Body of pancreas (tissue), 4 donors: ENCODE measurements around the gene CAST. TPM values are rescaled to one million over a fixed set of nuclear protein-coding genes. Genes with fewer than 3 reads are reported as not detected.

Experiments
- ATAC-seq: fragments of 150-250 bp; one replicate; pipeline ENCODE4 v1.9.1; 2016
- DNase-seq, 4 donors: peaks; one replicate each; pipeline ENCODE4 v3.0.0-alpha.2; 2019
- H3K27ac ChIP-seq, 4 donors: fragments of 200-600 bp; sonication (generic); 1 replicate in 3 of 4; 2 replicates in 1 of 4; pipeline versions ENCODE4 v1.5.1 to v1.6.1; 2016 to 2019; ENCODE audit warnings: mild to moderate bottlenecking in 1 of 4, mixed read lengths in 1 of 4, moderate library complexity in 1 of 4
- H3K27me3 ChIP-seq, 2 donors: fragments of 200-600 bp; sonication (generic); one replicate each; pipeline ENCODE4 v1.6.0; 2016; ENCODE audit warnings: mild to moderate bottlenecking in 1 of 2
- H3K36me3 ChIP-seq, 2 donors: fragments of 200-600 bp; sonication (generic); replicated peaks in 1 of 2; 2 replicates each; pipeline ENCODE4 v1.5.1; 2016; ENCODE audit warnings: low read depth in 2 of 2; ENCODE audit not compliant: insufficient read depth in 1 of 2
- H3K4me1 ChIP-seq: fragments of 200-600 bp; sonication (generic); one replicate; pipeline ENCODE4 v1.6.0; 2016
- H3K4me3 ChIP-seq, 2 donors: fragments of 200-600 bp; sonication (generic); 1 replicate in 1 of 2; 2 replicates in 1 of 2; pipeline ENCODE4 v1.5.1; 2016 to 2019
- H3K9me3 ChIP-seq, 3 donors: fragments of 200-600 bp; sonication (generic); 1 replicate in 2 of 3; 2 replicates in 1 of 3; pipeline ENCODE4 v1.5.1; 2016
- POLR2A ChIP-seq, 3 donors: fragments of 450-650 bp; IDR thresholded peaks; one replicate each; pipeline ENCODE4 v1.6.1; 2016; ENCODE audit warnings: antibody characterized with exemption in 3 of 3, mild to moderate bottlenecking in 2 of 3
- WGBS, 2 donors: methylation state at CpG; one replicate each; pipeline ENCODE4 v1.1.5; 2017; 5-methylcytosine and 5-hydroxymethylcytosine counted together
- intact Hi-C: fragments of 100-400 bp; cut with DNase I; formaldehyde crosslinking; loops from one replicate; pipeline ENCODE4 v1.15.1; 2023
- total RNA-seq, 2 donors: library from RNA; depleted of rRNA; stranded (reverse); fragments of >200 nt; gene quantifications; one replicate each; pipeline ENCODE4 v1.1.0, GENCODE V29; 2016
- TF ChIP-seq, protein P1 (sequence below), 7 experiments: fragments of 450-650 bp in 4 of 7; fragments of 200-600 bp in 3 of 7; sonication (generic) in 3 of 7; IDR thresholded peaks; one replicate each; pipeline ENCODE4 v1.5.1; 2016 to 2019; ENCODE audit warnings: antibody characterized with exemption in 7 of 7

Gene CAST
- total RNA-seq, 2 donors from 2014 or later: 130 to 157 TPM

DNA sequence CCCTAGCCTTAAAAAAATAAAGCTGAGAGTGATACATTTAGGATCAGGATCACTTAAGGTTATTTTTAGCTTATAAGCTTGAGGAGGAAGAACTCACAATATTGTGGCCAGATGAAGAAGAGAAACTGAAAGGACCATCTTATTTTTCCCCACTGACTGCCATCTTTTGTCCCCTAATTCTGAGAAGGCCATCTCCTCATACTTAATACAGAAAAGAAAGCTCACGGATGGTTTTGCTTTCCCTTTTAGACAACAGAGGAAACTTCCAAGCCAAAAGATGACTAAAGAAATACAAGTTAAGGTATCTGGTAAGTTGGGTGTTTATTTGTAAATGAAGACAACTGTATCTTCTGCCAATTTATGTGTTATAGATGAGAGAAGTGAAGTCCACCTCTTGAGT lies 109.2 kb downstream of the CAST start:
- intact Hi-C loops: no loop called here
- TF ChIP-seq, protein P1, sequence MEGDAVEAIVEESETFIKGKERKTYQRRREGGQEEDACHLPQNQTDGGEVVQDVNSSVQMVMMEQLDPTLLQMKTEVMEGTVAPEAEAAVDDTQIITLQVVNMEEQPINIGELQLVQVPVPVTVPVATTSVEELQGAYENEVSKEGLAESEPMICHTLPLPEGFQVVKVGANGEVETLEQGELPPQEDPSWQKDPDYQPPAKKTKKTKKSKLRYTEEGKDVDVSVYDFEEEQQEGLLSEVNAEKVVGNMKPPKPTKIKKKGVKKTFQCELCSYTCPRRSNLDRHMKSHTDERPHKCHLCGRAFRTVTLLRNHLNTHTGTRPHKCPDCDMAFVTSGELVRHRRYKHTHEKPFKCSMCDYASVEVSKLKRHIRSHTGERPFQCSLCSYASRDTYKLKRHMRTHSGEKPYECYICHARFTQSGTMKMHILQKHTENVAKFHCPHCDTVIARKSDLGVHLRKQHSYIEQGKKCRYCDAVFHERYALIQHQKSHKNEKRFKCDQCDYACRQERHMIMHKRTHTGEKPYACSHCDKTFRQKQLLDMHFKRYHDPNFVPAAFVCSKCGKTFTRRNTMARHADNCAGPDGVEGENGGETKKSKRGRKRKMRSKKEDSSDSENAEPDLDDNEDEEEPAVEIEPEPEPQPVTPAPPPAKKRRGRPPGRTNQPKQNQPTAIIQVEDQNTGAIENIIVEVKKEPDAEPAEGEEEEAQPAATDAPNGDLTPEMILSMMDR (IDR thresholded peaks at IDR 0.05): no peak
- TF ChIP-seq POLR2A (IDR thresholded peaks at IDR 0.05): no peak

DNA sequence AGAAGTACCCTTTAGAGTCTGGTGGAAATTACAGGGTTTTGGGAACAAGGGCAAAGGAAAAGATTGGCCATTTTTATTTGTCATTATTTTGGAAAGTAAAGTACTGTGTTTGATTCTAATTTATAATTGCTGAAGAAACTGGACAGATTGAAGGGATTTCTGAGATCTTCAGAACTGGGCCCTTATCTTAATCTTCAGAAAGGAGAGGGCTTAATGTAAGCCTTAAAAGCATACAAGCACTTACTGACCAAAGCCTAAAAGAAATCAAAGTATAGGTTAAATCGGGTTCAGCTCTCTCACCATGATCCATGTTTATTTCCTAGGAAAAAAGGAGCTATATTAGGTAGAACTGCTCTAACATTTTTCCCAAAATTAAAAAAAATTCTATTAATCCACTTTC lies 109.9 kb downstream of the CAST start:
- no peak overlapping the region for H3K27ac ChIP-seq
- H3K27me3 ChIP-seq: no peaks in the 10 kb centered on the region
- no peak for TF ChIP-seq POLR2A (IDR thresholded peaks at IDR 0.05)
- TF ChIP-seq, protein P1 (IDR thresholded peaks at IDR 0.05): no peak
- H3K4me3 ChIP-seq: no peak overlapping the region
- WGBS, 2 donors: 77 to 81% methylated on average over 1 of the region's 1 CpG
- H3K4me1 ChIP-seq: no peaks in the 10 kb centered on the region
- DNase-seq (no peak), ATAC-seq (no peak)
- intact Hi-C loops: no loop called here
- no peaks in the 10 kb centered on the region for H3K9me3 ChIP-seq
- H3K36me3 ChIP-seq: peaks cover 4 to 47% of the 10 kb centered on the region in 2 donors

More for the DNA sequence above, 109.2 kb downstream of the CAST start:
- no peaks in the 10 kb centered on the region for H3K4me1 ChIP-seq
- DNase-seq (no peak), ATAC-seq (no peak)
- H3K4me3 ChIP-seq: no peak overlapping the region
- H3K9me3 ChIP-seq: no peaks in the 10 kb centered on the region
- no peaks in the 10 kb centered on the region for H3K27me3 ChIP-seq
- no peak overlapping the region for H3K27ac ChIP-seq
- H3K36me3 ChIP-seq: peaks cover 4 to 51% of the 10 kb centered on the region in 2 donors
- 86% methylated on average over 1 of the region's 1 CpG for WGBS, 2 donors

DNA sequence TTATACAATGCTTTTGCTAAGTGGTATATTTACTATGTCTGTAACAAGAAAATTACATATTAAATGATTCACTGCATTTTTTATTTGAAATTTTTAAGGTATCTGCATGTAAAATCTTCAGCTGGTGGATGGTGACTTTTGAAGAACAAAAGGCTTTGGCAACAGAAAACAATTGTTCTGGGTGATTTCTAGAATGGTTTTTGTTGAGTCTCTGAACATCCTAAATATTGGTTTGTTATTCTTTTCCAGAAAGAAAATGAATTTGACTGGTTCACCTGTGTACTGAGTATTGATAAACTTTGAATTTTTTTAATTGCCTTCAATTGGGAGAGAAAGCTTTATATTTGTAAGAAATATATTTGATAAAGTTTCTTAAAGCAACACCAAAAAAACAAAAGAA lies 110.4 kb downstream of the CAST start:
- Histone ChIP-seq H3K36me3 (peaks cover 4 to 45% of the 10 kb centered on the region in 2 donors), H3K4me1 (no peaks in the 10 kb centered on the region), H3K27me3 (no peaks in the 10 kb centered on the region), H3K4me3 (no peak overlapping the region), H3K9me3 (no peaks in the 10 kb centered on the region), H3K27ac (no peak overlapping the region)
- DNase-seq (no peak), ATAC-seq (no peak)
- no peak for TF ChIP-seq POLR2A (IDR thresholded peaks at IDR 0.05)
- TF ChIP-seq, protein P1 (IDR thresholded peaks at IDR 0.05): no peak
- intact Hi-C loops: no loop called here

DNA sequence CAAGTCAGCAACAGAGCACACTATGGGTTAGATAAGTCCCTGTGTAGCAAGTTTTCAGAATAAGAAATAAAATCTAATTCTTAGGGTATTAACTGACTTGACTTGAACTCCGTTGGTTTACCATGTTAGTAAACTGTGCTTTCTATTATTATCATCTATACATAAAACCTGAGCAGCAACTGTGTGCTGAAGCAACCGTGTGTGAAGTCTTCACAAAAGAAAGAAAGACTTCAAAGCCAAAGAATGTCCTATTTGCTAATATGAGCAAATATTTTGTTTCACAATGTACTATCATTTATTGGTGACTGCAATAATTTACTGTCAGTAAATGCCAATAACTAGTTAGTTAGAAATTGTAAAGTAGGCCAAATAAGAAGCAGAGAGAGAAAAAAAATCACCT lies 112.9 kb downstream of the CAST start:
- no peak for DNase-seq
- Histone ChIP-seq H3K36me3 (peaks cover 3 to 31% of the 10 kb centered on the region in 2 donors), H3K4me3 (no peak overlapping the region), H3K9me3 (no peaks in the 10 kb centered on the region), H3K27me3 (no peaks in the 10 kb centered on the region), H3K4me1 (no peaks in the 10 kb centered on the region), H3K27ac (no peak overlapping the region)
- intact Hi-C loops: no loop called here
- no peak for TF ChIP-seq POLR2A (IDR thresholded peaks at IDR 0.05)
- TF ChIP-seq, protein P1 (IDR thresholded peaks at IDR 0.05): no peak
- WGBS, 2 donors: 68 to 86% methylated on average over 2 of the region's 2 CpGs
- ATAC-seq: no peak

DNA sequence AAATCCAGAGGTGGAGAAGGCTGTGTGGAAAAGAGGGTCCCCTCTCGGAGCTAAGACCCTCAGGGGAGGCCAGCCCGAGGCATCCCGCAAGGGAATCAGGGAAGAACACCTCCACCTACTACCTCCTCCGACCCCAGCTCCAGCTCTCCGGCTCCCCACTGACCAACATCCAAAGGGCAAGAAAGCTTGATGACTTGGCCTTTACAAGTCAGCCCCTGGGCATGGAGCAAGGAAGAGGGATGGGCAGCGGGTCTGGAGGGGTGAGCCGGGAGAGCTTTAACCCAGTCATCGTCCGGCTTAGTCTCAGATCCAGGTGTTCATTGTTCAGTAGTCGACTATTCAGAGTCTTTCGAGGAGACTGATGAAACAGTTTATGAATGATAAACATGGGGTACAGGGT lies 113.5 kb downstream of the CAST start:
- no peak overlapping the region for H3K27ac ChIP-seq
- intact Hi-C loops: no loop called here
- H3K36me3 ChIP-seq: peaks cover 0 to 28% of the 10 kb centered on the region in 2 donors
- TF ChIP-seq, protein P1 (IDR thresholded peaks at IDR 0.05): no peak
- no peak for TF ChIP-seq POLR2A (IDR thresholded peaks at IDR 0.05)
- DNase-seq: no peak
- no peaks in the 10 kb centered on the region for H3K27me3 ChIP-seq
- H3K4me1 ChIP-seq: peaks cover 2% of the 10 kb centered on the region
- no peaks in the 10 kb centered on the region for H3K9me3 ChIP-seq
- no peak overlapping the region for H3K4me3 ChIP-seq
- ATAC-seq: no peak
- WGBS, 2 donors: 94 to 96% methylated on average over 10 to 11 of the region's 11 CpGs
